GM18520 (cell line): ENCODE measurements around the gene KDM3A.

Source experiments
- ATAC-seq: cut with Tn5 transposase; IDR thresholded peaks from one replicate; pipeline ENCODE4 v1.9.1; 2021; ENCODE audit not compliant: unreplicated experiment

Gene KDM3A

DNA sequence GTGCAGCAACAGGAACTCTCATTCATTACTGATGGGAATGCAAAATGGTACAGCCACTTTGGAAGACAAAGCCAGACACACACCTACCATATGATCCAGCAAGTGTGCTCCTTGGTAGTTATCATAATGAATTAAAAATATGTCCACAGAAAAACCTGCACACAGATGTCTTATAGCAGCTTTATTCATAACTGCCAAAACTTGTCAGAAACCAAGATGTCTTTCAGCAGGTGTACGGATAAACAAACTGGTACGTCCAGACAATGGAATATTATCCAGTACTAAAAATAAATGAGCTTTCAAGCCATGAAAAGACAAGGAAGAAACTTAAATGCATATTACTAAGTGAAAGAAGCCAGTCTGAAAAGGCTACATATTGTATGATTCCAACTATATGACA lies 71.7 kb downstream of the KDM3A start:
- ATAC-seq: no peak

DNA sequence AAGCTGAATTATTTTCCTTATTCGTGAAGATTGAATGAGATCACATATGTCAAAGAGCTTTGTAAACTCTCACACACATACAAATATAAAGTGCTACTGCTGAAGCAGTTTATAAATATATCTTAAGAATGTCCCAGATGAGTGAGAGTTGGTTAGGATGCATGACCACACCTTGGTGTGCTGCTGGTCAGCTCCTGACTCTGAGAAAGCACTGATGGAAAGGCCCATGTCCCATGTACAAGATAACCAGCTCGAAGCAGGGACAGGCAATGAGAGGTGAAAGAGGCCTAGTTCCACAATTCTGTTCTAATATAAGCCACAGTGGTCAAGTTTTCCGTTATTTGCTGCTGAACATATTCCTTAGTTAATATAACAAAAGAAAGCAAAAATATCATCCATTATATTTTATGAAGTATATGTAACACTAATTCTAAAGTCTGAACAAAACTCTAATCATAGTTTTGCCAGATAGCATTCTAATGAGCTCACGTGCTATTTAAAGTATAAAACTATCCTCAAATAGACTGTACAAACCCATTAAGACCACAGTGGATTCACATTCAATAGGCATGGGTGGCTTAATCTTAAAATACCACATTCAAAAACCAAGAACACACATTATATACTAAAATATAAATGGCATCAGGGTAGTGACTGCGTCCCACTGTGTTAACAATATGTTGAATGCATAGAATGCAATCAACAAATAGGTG lies 72.9 kb downstream of the KDM3A start:
- ATAC-seq: no peak

DNA sequence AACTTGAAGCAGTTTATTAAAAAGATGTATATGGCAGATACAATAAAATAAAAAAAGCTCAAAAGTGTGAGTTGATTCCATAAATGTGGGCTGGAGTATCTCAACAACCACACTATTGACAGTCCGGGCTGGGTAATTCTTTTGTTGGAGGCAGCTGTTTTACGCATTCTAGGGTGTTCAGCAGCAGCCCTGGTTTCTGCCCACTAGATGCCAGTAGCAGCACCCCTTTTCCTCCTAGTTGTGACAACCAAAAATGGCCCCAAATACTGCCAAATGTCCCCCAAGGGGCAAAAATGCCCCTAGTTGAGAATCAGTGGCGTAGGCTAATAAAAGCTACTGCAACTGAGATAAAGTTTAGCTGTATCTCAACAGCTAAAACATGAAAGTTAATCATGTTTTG lies 77.3 kb downstream of the KDM3A start:
- no peak for ATAC-seq

DNA sequence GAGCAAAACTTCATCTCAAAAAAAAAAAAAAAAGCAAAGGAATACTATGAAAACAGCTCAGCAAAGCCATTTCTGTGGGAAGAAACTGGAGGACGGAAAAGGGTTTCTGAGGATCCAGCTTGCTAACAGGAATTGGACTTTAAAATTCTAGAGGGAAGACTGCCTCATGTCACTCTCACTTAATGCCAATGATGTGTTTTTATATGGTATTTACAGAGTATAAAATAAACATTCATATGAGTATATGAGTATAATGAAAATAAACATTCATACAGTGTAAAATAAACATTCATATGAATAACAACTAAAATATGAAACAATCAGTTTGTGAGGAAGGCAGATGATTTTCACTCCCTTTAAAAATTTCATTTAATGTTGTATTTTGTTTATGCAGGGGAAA lies 78.2 kb downstream of the KDM3A start:
- no peak for ATAC-seq

DNA sequence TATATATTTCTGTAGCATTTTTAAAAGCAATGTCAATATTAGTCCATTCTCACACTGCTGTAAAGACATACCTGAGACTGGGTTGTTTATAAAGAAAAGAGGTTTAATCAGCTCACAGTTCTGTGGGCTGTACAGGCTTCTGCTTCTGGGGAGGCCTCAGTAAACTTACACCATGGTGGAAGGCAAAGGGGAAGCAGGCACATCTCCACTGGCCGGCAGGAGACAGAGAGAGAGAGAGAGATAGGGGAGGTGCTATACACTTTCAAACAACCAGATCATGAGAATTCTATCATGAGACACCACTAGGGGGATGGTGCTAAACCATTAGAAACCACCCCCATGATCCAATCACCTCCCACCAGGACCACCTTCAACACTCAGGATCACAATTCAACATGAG lies 79.0 kb downstream of the KDM3A start:
- ATAC-seq: no peak

DNA sequence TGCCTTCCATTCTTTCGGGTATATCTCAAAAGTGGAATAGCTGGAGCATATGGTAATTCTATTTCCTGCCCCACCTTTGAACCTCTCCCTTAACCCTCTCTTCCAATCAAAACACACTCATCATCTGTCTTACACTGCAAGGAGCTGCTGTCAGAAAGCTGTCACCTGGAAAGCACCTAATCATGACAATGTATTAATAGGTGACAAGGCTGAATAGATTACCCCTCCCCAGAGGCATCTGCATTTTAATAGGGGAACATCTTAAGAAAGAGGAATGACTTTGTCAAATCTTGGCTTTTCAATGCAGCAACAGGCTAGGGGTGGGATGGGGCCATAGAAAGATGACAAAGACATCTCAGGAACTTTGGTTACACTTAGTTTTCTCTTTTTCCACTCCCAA lies 80.8 kb downstream of the KDM3A start:
- ATAC-seq: no peak

DNA sequence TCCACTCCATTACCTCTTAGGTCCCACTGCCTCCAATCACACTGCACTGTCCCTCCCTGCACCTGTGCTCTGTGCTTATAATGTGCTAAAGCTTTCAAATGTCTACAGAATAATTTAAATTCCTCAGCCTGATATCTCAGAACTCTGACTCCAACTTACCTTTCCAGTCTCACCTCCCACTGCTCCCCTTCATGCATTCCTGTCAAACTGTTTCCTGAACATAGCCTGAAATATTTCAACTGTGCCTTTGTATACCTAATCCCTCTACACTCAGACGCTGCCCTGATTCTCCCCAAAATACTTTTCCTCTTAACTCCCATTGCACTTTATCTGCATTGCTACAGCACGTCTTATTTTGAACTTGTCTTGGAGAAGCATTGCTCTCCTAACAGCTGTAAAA lies 81.5 kb downstream of the KDM3A start:
- ATAC-seq: no peak

DNA sequence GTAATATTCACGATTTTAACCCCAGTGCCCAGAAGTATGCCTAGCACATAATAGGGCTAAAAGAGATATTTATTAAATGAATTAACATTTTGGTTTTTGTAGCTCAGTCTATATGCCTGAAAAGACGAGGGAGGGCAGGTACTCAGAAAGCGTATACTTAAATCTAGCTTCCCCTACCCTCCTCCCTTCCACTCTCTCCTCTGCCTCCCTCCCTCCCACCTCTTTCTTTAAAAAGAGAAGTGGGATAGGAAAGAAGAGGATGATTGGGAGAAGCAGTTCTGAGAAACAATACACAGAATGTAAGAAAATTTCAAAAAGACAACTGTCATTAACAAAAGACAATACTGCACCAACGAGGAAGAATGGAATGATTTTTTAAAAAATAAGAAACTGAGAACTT lies 82.3 kb downstream of the KDM3A start:
- no peak for ATAC-seq

DNA sequence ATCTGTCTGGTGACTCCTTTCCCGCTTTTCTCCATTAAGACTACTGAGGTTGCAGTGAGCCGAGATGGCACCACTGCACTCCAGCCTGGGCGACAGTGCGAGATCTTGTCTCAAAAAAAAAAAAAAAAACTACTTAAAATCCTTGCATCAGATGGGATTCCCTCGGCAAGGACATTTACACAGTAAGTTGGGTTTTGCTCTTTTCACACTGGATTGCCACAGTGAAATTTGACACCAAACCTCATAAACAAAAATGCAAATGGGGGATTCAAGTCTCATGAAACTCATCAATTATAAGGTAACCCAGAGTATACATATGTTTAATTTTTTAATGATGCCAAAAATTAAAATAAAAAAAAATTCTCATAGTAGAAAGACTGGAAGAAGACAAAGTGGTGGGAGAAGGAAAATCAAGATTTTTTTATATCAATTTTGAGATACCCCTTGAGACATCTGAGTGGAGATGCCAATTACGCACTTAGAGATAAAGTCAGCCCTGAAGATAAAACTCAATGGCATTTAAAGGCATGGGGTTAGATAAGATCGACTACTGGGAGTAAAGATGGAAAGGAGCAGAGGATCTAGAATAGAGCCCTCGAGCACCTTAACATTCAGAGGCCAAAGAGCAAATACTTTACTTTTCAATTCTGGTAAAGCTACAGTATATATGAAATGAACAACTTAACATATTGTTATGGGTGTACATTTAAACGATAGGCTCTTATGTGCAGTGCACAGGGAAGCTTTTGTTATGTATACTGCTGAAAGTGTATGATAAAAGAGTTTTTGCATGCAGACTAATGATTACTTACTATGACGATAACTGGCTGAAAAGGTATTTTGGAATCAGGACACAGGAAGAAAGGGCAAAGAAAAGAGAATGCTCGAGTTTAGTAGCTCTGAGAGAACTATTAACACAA lies 84.5 kb downstream of the KDM3A start:
- ATAC-seq: no peak

DNA sequence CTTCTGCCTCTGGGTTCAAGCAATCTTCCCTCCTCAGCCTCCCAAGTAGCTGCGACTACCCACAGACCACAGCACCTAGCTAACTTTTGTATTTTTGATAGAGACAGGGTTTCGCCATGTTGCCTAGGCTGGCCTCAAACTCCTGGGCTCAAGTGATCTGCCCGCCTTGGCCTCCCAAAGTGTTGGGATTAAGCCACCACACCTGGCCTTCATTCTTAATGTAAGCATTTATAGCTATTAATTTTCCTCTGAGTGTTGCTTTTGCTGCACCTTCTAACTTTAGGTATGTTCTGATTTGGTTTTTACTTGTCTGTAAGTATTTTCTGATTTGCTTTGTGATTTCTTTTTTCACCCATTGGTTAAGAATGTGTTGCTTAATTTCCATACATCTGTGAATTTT lies 92.4 kb downstream of the KDM3A start:
- ATAC-seq: no peak

DNA sequence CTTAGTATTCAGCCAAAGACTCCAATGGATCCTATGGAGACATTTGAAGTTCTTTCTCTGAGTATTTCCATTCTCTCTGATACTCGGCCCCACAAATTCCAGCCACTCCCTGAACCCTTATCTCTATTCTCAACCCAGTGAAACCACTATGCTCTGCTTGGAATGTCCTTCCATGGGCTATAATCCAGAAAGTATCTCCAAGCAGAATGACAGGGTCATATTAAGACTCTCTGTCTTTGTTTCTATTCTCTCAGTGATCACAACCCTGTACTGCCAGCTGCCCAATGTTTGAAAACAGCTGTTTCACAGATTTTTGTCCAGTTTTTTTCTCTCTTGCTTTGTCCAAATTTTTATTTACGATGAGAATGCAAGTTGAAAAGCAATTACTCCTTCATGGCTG lies 100.2 kb downstream of the KDM3A start:
- ATAC-seq: no peak
